ENCODE measurements around the gene ZBTB4.

Gene ZBTB4

DNA sequence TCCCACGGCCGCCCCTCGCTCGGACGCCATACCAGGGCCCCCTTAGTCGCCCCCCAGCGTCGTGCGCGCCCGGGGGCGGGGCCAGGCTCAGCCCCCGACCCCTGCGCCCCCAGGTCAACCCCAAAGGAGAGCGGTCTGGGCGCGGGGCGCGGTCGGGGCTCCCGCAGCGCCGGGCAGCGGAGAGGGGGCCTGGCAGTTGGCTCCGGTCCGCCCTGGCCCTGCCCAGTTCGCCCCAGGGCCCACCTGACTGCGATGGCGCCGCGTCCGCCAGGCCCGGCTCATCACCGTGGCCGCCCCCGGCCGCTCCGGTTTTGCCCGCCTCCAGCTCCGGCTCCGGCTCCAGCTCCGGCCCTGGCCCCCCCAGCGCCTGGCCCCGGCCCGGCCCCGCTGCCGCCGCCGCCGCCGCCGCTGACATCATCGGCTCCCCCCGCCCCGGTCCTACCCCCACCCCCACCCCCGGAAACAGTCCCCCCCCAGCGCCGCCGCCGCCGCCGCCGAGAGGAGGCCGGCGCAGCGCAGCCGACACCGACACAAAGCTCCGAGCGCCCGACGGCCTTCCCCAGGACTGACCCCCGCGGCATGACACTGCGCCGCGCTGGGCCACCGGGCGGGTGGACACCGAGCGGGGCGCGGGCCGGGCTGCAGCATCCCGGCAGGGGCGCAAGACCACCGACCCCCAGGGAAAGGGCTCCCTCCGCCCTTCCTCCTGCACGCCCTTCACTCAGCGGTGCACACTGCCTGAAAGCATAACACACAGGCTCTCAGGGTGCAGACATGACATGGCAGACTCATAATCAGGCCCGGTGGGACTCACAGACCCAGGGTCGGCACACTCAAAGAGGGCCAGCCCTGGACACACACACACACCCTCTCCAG is at the start of gene ZBTB4:
Gene ZBTB4 (minus strand): TSS at position 419 of the 876 bp plus-strand sequence. CDS start 12,830 bp downstream, outside the sequence.
- Mint-ChIP-seq H3K9me3 (no peaks in the 10 kb centered on the region), H3K27ac (peak within 1 kb of the TSS; percentile 100), H3K4me3 (peak within 1 kb of the TSS; percentile 85), H3K27me3 (no peaks in the 10 kb centered on the region), H3K36me3 (peaks cover 5% of the 10 kb centered on the region), H3K4me1 (peaks cover 66% of the 10 kb centered on the region)
- ATAC-seq, result peak; percentile 21

GRCh38 chr17:7528842-7529241 is 49.4 kb upstream of the ZBTB4 start:
- Mint-ChIP-seq H3K27me3 (no peaks in the 10 kb centered on the region), H3K9me3 (peaks cover 8% of the 10 kb centered on the region), H3K36me3 (peaks cover 6% of the 10 kb centered on the region), H3K4me3 (no peak overlapping the region), H3K27ac (no peak overlapping the region), H3K4me1 (no peaks in the 10 kb centered on the region)
- ATAC-seq, result no peak

GRCh38 chr17:7523033-7523432 is 43.6 kb upstream of the ZBTB4 start:
- no peak overlapping the region for H3K4me3 Mint-ChIP-seq
- no peaks in the 10 kb centered on the region for H3K36me3 Mint-ChIP-seq
- ATAC-seq, result no peak
- H3K4me1 Mint-ChIP-seq, result peaks cover 5% of the 10 kb centered on the region
- H3K27me3 Mint-ChIP-seq, result no peaks in the 10 kb centered on the region
- H3K9me3 Mint-ChIP-seq, result peaks cover 3% of the 10 kb centered on the region
- H3K27ac Mint-ChIP-seq, result no peak overlapping the region

DNA sequence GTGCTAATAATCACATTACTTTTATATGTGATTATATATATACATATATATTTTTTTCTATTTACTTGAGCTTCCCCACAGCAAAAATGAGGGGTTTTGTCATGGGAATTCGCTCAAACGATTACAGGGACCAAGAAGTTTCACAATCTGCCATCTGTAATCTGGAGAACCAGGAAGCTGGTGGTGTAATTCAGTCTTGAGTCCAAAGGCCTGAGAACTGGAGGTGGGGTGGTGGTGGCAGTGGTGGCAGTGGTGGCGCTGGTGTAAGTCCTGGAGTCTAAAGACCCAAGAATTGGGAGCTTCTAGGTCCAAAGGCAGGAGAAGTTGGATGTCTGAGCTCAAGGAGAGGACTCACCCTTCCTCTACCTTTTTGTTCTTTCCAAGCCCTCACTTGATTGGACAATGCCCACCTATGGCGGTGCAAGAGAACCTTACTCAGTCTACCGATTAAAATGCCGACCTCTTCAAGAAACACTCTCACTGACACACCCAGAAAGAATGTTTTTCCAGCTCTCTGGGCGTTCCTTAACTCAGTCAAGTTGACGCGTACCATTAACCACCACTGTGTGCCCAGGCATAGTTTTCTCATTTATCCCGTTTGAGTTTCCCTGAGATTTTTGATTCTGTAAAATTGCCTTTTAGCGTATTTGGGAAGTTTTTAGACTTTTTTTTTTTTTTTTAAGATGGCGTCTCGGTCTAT is 36.6 kb upstream of the ZBTB4 start:
- Mint-ChIP-seq H3K36me3 (peaks cover 32% of the 10 kb centered on the region), H3K4me1 (no peaks in the 10 kb centered on the region), H3K4me3 (no peak overlapping the region), H3K9me3 (no peaks in the 10 kb centered on the region), H3K27me3 (no peaks in the 10 kb centered on the region), H3K27ac (no peak overlapping the region)
- ATAC-seq, result no peak

DNA sequence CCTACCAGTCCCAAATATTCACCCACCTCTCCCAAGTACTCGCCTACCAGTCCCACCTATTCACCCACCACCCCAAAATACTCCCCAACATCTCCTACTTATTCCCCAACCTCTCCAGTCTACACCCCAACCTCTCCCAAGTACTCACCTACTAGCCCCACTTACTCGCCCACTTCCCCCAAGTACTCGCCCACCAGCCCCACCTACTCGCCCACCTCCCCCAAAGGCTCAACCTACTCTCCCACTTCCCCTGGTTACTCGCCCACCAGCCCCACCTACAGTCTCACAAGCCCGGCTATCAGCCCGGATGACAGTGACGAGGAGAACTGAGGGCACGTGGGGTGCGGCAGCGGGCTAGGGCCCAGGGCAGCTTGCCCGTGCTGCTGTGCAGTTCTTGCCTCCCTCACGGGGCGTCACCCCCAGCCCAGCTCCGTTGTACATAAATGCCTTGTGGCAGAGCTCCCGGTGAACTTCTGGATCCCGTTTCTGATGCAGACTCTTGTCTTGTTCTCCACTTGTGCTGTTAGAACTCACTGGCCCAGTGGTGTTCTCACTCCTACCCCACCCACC is 34.5 kb upstream of the ZBTB4 start:
- Mint-ChIP-seq H3K9me3 (no peaks in the 10 kb centered on the region), H3K36me3 (peaks cover 46% of the 10 kb centered on the region), H3K4me3 (no peak overlapping the region), H3K4me1 (no peaks in the 10 kb centered on the region), H3K27me3 (no peaks in the 10 kb centered on the region), H3K27ac (peak overlapping the region; percentile 0)
- no peak for ATAC-seq

DNA sequence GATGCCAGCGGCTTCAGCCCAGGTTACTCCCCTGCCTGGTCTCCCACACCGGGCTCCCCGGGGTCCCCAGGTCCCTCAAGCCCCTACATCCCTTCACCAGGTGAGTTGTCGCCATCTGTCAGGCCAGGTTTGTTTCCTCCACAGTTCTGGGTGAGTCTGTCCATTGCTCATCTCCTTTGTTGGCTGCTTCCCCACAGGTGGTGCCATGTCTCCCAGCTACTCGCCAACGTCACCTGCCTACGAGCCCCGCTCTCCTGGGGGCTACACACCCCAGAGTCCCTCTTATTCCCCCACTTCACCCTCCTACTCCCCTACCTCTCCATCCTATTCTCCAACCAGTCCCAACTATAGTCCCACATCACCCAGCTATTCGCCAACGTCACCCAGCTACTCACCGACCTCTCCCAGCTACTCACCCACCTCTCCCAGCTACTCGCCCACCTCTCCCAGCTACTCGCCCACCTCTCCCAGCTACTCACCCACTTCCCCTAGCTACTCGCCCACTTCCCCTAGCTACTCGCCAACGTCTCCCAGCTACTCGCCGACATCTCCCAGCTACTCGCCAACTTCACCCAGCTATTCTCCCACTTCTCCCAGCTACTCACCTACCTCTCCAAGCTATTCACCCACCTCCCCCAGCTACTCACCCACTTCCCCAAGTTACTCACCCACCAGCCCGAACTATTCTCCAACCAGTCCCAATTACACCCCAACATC is 33.6 kb upstream of the ZBTB4 start:
- Mint-ChIP-seq H3K4me1 (no peaks in the 10 kb centered on the region), H3K36me3 (peaks cover 55% of the 10 kb centered on the region), H3K4me3 (no peak overlapping the region), H3K9me3 (no peaks in the 10 kb centered on the region), H3K27me3 (no peaks in the 10 kb centered on the region), H3K27ac (no peak overlapping the region)
- no peak for ATAC-seq

- no peaks in the 10 kb centered on the region for H3K27me3 Mint-ChIP-seq
- no peak overlapping the region for H3K4me3 Mint-ChIP-seq
- peaks cover 58% of the 10 kb centered on the region for H3K36me3 Mint-ChIP-seq
- ATAC-seq, result no peak
- H3K27ac Mint-ChIP-seq, result no peak overlapping the region
- no peaks in the 10 kb centered on the region for H3K9me3 Mint-ChIP-seq
- H3K4me1 Mint-ChIP-seq, result no peaks in the 10 kb centered on the region
Observed at GRCh38 chr17:7512105-7512504, 32.7 kb upstream of the ZBTB4 start.

- Mint-ChIP-seq H3K4me1 (no peaks in the 10 kb centered on the region), H3K9me3 (no peaks in the 10 kb centered on the region), H3K27ac (no peak overlapping the region), H3K27me3 (no peaks in the 10 kb centered on the region), H3K4me3 (no peak overlapping the region), H3K36me3 (peaks cover 67% of the 10 kb centered on the region)
- no peak for ATAC-seq
Observed at GRCh38 chr17:7511108-7511507, 31.7 kb upstream of the ZBTB4 start.

- no peak for ATAC-seq
- Mint-ChIP-seq H3K9me3 (no peaks in the 10 kb centered on the region), H3K36me3 (peaks cover 74% of the 10 kb centered on the region), H3K27me3 (no peaks in the 10 kb centered on the region), H3K4me1 (no peaks in the 10 kb centered on the region), H3K27ac (no peak overlapping the region), H3K4me3 (no peak overlapping the region)
Observed at GRCh38 chr17:7509937-7510336, 30.5 kb upstream of the ZBTB4 start.

GRCh38 chr17:7508846-7509245 is 29.4 kb upstream of the ZBTB4 start:
- H3K27me3 Mint-ChIP-seq, result no peaks in the 10 kb centered on the region
- no peak for ATAC-seq
- H3K27ac Mint-ChIP-seq, result no peak overlapping the region
- no peaks in the 10 kb centered on the region for H3K9me3 Mint-ChIP-seq
- H3K36me3 Mint-ChIP-seq, result peaks cover 78% of the 10 kb centered on the region
- no peaks in the 10 kb centered on the region for H3K4me1 Mint-ChIP-seq
- no peak overlapping the region for H3K4me3 Mint-ChIP-seq

DNA sequence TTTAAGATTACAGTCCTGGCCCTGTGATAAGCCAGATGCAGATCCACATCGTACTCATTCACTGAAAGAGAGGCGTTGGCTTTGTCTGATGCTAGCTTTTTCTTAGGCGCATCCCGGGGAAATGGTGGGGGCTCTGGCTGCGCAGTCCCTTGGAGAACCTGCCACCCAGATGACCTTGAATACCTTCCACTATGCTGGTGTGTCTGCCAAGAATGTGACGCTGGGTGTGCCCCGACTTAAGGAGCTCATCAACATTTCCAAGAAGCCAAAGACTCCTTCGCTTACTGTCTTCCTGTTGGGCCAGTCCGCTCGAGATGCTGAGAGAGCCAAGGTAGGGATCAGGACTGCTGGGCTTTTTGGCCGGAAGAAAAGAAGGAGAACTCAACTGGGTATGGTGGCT is 28.7 kb upstream of the ZBTB4 start:
- Mint-ChIP-seq H3K36me3 (peaks cover 78% of the 10 kb centered on the region), H3K27me3 (no peaks in the 10 kb centered on the region), H3K4me1 (no peaks in the 10 kb centered on the region), H3K27ac (no peak overlapping the region), H3K4me3 (no peak overlapping the region), H3K9me3 (no peaks in the 10 kb centered on the region)
- ATAC-seq, result no peak

DNA sequence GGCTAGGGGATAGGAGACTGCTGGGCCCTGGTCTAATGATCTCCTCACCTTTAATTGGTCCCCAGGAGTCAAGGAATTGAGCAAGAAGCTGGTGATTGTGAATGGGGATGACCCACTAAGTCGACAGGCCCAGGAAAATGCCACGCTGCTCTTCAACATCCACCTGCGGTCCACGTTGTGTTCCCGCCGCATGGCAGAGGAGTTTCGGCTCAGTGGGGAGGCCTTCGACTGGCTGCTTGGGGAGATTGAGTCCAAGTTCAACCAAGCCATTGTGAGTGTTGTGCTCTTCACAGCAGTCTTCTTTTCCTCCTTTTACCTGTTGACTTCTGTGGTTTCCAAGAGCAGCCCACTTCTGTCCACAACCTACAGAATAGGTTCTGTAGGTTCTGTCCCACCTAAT is 24.1 kb upstream of the ZBTB4 start:
- Mint-ChIP-seq H3K4me1 (no peaks in the 10 kb centered on the region), H3K4me3 (no peak overlapping the region), H3K36me3 (peaks cover 75% of the 10 kb centered on the region)

DNA sequence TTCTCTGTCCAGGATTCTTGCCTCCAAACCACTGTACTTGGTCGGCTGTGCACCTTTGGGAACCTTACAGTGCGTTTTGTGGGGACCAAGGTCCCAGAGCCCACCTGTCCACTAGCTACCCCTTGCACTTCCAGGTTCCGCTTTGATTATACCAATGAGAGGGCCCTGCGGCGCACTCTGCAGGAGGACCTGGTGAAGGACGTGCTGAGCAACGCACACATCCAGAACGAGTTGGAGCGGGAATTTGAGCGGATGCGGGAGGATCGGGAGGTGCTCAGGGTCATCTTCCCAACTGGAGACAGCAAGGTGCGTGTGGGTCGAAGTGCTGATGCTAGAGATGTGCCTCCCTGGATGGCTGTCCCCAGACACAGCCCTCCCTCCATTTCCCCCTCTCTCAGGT is 23.6 kb upstream of the ZBTB4 start:
- no peak for ATAC-seq
- Mint-ChIP-seq H3K4me1 (no peaks in the 10 kb centered on the region), H3K27me3 (no peaks in the 10 kb centered on the region), H3K9me3 (no peaks in the 10 kb centered on the region), H3K4me3 (no peak overlapping the region), H3K27ac (peak overlapping the region; percentile 50), H3K36me3 (peaks cover 69% of the 10 kb centered on the region)

More for the DNA sequence above, 24.1 kb upstream of the ZBTB4 start:
- Mint-ChIP-seq H3K27ac (peak overlapping the region; percentile 50), H3K9me3 (no peaks in the 10 kb centered on the region), H3K27me3 (no peaks in the 10 kb centered on the region)
- no peak for ATAC-seq

GRCh38 chr17:7502171-7502847 is 22.9 kb upstream of the ZBTB4 start:
- Mint-ChIP-seq H3K9me3 (no peaks in the 10 kb centered on the region), H3K36me3 (peaks cover 70% of the 10 kb centered on the region), H3K4me1 (no peaks in the 10 kb centered on the region), H3K27ac (no peak overlapping the region), H3K27me3 (no peaks in the 10 kb centered on the region), H3K4me3 (no peak overlapping the region)
- no peak for ATAC-seq

DNA sequence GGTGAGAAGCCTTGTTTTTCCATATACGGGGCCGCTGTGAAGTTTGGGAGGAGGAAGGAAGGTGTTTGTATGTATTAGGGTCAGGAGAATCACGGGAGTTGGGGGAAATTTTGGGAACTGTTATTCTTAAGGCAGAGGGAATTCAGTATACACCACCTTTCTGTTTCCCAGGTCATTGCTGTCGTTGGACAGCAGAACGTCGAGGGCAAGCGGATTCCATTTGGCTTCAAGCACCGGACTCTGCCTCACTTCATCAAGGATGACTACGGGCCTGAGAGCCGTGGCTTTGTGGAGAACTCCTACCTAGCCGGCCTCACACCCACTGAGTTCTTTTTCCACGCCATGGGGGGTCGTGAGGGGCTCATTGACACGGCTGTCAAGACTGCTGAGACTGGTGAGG is 22.3 kb upstream of the ZBTB4 start:
- no peak for ATAC-seq
- H3K4me3 Mint-ChIP-seq, result no peak overlapping the region
- H3K27ac Mint-ChIP-seq, result no peak overlapping the region
- H3K36me3 Mint-ChIP-seq, result peaks cover 73% of the 10 kb centered on the region
- H3K4me1 Mint-ChIP-seq, result no peaks in the 10 kb centered on the region
- H3K27me3 Mint-ChIP-seq, result no peaks in the 10 kb centered on the region
- H3K9me3 Mint-ChIP-seq, result no peaks in the 10 kb centered on the region
